Ammon's horn (tissue), 1 donor: ENCODE data around the gene SPSB1.

Experiments used
- DNase-seq: peaks from one replicate; pipeline ENCODE4 v3.0.0-alpha.2; 2016; ENCODE audit warnings: low spot score

SPSB1 gene

DNA sequence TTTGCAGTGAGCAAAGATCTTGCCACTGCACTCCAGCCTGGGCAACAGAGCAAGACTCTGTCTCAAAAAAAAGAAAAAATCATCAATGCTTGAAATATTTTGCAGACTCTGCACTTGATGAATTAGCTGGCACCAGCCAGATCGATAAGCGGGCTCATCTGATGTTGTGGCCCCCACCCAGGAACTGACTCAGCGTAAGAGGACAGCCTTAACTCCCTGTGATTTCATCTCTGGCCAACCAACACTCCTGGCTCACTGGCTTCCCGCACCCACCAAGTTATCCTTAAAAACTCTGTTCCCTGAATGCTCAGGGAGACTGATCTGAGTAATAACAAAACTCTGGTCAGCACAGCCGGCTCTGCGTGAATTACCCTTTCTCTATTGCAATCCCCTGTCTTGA is 98.9 kb downstream of the SPSB1 start:
- no peak for DNase-seq

DNA sequence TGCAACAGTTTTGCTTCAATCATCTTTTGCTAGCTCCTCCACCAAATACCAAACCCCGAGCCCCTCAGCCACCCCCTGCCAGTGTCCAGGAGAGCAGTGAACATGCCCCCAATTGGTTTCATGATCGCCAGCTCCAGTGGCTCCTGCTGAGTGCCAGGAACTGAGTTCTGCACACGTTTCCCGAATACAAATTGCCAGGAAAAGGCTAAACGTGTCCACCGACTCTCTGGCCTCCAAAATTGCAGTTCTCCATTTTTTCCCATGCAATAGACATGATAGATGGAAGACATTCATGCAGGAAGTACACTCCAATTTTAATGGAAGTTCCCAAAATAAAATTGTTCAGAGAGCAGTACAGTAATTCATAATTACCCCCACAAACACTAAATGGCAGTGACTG is 101.3 kb downstream of the SPSB1 start:
- DNase-seq, result no peak

DNA sequence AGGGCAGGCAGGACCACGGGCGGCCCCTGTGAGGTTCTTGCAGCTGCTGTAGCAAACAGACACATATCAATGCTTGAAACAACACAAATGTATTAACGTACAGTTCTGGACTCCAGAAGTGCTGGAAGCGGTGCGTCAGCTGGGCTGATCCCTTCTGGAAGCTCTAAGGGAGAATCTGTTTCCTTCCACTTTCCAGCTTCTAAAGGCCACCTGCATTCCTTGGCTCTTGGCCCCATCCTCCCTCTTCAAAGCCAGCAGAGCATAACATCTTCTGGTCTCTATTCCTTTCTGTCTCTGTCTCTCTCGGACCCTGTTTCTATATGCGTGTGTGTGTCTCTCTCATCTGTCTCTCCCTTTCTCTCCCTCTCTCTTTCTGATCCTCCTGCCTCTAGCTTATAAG is 102.3 kb downstream of the SPSB1 start:
- DNase-seq, result no peak

DNA sequence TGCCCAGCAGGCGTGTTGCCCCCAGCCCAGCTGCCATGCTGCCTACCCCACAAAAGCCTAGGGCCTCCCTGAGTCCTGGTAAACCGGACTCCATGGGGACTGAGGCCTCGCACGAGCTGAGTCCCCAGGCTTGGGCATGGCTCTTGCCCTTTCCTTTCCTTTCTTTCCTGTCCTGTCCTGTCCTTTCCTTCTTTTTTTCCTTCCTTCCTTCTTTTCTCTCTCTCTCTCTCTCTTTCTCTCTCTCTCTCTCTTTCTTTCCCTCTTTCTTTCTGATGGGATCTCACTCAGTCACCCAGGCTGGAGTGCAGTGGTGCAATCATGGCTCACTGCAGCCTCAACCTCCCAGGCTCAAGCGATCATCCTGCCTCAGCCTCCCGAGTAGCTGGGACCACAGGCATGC is 104.4 kb downstream of the SPSB1 start:
- DNase-seq, result no peak

DNA sequence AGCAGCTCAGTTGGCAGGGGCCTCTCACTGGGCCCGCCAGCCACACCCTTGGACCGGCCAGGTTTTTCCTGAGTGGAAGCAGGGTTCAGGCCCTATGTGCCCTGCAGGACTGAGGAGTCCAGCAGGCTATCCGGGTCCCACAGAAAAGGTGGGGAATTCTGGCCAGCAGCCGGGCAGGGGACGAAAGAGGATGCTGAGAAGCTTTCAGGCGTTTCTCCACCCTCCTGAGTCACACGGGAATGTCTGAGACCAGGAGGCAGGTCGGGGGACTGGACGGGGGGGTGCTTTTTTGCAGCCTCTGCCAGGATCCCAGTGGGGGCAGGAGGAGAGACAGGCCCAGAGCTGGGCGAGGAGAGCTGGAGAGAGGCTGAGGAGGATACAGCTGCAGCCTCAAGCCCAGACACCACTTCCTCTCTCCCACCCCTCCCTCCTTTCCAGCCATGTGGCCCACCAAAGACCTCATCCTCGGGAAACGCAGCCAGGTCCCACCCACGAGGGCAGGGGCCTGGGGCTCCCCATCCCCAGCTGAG is 105.4 kb downstream of the SPSB1 start:
- no peak for DNase-seq

DNA sequence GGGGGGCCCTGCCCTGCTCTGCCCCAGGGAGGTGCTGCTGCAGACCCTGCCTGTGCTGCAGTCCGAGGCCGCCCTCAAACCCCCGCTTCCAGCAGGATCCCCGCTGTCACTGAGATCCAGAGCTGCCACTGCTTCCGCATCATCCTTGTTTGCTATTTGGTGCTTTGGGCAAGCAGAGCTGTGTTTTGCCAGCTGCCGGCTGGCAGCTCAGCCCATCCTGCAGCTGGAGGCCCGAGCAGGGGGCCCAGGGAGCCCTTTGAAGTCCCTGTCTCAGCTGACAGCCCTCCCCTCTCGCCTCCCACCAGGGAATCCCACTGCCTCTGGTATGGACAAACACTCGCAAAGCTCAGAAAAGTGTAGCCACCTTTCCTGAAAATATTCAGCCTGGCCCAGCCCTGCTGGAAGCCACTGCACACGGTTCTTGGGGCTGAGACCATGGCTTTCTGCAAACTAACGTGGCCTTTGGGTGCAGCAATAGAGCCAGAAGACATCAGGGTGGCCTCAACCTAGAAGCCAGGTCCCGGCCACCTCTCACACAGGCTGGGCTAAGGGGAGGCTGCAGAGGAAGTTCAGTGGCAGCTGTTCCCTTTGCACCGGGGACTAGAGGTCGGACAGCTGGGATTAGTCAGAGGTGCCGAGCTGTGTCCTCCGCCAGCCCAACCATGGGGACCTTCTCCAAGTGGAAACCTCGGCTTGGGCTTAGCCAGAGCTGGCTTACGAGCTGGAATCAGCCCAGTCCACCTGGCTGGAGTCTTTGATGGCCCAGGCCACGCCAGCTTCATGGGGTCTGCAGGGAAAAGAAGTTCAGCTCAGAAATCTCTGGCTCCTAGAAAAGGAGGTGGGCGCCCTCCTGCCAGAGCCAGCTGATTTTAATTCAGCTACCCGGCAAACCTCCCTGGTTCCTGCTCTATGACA is 107.1 kb downstream of the SPSB1 start:
- peak; percentile 51 for DNase-seq

DNA sequence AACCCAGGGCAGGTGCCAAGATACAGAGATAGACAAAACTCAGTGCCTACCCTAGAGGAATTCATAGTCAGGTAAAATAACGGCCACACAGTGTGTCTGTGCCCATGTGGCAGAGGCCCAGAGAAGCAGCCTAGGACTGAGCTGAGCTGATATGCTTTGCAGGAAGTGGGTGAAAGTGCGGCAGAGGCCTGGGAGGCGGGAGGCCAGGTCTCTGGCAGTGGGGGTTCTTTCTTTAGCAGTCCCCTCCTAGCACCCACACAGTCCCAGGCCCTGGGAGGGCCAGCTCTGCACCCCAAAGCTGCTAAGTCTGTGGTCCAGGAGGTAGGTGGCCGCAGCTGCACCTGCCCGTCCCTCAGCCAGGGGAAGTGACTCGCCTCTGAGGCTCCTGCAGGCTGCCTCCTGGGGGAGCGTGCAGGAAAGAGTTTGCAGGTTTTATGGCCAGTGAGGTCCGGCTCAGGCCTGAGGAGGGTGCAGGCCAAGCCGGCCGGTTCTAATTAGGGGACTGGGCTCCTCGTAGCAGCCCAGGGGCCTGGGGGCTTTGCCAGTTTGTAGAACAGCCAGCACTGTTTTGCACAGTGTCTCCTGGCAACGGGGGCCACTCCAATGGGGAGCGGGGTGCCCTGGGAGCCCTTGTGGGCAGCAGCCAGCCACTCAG is 107.9 kb downstream of the SPSB1 start:
- no peak for DNase-seq

DNA sequence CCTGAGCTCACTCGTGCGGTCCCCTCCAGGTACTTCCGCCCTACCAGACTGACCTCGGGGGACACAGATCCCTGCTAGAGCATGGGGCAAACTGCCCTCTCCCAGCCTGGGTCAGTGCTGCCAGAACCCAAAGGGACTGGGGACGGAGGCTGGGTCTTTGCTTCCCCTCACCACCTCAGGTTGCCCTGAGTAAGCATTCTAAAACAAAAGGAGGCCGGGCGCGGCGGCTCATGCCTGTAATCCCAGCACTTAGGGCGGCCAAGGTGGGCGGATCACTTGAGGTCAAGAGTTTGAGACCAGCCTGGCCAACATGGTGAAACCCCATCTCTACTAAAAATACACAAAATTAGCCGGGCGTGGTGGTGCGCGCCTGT is 108.4 kb downstream of the SPSB1 start:
- no peak for DNase-seq

DNA sequence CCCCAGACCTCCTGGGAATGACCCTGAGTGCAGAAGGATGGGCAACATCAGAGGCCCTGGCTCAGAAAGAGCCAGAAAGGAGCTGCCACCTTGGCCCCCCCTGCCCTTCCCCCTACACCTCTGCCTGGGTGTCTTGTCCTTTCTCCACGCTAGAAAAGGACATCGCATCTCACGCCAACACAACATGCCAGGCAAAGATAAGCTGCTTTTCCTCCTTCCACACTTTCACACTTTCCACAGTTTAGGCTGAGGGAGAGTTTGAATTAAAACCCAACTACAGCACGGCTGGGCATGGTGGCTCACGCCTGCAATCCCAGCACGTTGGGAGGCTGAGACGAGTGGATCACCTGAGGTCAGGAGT is 109.5 kb downstream of the SPSB1 start:
- DNase-seq, result no peak

DNA sequence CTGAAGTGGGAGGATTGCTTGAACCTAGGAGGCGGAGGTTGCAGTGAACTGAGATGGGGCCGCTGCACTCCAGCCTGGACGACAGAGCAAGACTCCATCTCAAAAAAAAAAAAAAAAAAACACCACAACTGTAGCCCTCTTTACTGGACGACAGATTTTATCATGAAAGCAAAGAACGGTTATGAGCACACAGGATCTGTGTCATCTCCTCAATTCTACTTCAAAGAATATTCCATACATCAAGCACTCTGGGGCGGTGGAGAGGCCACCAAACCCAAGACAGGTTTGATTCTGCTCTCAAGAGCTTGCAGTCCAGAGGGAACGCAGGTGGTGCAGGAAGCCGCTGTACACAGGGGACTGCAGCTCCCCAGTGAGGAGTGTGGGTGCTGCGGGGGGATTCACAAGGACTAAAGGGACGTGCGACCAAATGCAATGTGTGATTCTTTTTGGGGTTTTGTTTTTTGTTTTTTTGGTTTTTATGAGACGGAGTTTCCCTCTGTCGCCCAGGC is 110.1 kb downstream of the SPSB1 start:
- no peak for DNase-seq

DNA sequence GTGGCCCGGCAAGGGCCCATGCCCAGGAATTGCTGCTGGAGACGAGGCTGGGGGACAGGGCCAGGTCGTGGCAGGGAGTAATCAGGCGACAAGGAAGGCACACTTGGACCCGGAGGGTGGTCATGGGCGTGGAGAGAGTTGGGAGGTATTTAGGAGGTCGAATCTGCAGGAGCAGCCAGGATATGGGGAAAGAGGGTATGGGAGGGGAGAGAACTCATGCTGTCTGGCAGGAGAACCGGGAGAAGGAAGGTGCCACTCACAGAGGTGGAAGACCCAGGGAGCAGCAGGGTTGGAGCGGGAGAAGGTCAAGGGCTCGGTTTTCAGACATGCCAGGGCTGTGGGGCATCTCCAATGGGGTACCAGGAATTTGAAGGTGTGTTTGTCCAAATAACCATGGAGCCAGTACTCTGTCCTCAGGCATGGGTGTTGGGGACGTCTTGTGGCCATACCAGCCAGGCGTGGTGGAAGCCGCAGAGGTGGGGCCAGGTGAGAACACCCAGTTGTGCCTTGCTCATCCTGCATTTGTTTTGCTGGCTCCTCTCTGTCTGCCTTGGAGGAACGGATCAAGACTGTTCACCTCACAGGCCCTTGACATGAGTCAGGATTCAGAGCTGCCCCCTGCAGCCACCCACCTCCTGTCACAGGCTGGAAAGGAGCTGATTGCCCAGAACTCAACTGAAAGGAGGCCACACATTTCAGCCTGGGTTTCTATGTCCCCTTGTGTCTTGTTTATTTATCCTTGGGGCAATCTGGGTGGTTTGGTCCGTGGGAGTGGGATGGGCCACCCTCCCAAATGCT is 111.6 kb downstream of the SPSB1 start:
- DNase-seq, result no peak

DNA sequence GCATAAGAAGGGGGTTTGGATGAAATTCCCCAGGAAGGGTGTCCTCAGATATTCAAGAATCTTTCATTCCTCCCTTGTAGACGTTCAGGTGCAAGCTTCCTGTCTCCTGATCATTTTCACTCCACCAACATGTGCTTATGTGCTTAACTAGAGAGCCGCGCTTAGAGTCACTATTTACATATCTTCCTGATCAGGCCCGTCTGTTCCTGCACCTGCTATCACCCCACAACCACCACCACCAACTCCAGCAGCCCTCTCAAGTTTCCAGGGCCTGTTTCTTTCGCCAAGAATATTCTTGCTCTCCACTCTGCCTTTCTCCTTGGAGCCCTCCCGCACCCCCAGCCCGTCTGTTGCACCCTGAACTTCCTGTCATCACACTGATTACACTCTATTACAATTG is 113.4 kb downstream of the SPSB1 start:
- DNase-seq, result no peak

DNA sequence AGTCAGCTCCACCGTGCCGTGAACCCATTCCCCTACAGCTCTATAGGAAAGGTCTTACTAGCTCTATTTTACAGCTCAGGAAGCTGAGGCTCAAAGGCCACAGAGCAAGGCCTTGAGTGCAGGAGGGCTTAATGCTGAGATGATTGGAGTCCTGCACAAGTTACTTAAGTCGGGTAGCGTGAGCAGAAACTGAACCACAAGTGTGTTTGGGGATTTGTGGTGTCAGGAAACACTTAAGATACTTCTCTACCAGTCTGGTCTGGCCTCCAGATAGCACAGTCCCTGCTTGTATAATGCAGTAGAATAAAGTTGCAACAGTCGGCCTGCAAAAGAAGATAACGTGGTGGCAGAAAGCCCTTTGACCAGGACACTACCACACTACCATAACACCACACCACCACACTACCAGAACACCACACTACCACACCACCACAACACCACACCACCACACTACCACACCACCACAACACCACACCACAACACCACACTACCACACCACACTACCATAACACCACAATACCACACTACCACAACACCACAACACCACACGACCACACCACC is 118.1 kb downstream of the SPSB1 start:
- DNase-seq, result no peak

DNA sequence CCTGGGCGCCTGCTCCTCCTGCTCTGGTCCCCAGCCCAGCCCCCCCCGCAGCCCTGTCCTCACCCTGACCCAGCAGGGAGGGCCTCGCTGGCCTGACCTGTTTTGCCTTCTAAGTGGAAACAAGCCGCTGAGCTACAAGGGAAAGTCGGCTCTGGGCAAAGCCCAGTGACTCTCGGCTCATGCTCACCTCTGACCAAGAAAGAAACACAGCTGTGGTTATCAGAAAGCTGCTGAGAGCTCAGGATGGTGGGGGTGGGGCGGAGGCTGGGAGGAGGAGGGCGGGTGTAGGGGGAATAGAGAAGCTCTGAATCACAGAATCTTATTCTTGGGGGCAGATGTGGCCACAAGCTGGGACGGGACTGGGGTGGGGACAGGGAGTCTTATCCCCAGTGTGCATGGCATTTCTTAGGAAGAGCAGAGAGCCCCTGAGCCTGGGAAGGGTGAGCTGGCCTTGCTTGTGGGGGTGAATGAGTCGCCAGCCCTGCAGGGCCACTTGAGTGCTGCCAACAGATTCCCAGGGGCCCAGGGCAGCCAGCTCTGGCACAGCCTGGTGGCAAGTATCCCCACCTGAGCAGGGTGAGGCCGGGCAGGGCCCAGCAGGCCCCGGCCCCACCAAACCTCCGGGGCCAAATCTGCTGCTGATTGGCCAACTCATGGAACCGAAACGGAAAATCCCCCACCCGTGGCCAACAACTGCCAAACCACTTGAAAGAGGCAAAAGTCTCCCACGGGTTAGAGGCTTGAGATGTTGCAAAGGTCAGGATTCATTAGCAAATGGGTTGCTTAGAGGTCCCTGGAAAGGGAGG is 120.6 kb downstream of the SPSB1 start:
- DNase-seq, result no peak

DNA sequence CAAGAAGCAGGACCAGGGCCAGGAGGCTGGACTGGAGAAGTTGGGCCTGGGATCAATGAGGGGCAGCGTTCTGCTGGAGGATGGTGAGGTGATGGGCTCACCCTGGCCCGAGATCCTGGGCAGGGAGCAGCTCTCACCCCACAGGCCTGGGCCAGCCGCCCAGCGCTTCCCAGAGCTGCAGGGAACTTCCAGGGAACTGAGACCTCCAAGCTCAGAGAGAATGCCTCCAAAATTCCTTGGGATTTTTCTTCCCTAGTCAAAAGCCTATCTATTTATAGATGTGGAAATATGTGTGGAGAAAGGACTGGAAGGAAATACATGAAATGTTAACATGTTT is 121.2 kb downstream of the SPSB1 start:
- DNase-seq, result no peak

DNA sequence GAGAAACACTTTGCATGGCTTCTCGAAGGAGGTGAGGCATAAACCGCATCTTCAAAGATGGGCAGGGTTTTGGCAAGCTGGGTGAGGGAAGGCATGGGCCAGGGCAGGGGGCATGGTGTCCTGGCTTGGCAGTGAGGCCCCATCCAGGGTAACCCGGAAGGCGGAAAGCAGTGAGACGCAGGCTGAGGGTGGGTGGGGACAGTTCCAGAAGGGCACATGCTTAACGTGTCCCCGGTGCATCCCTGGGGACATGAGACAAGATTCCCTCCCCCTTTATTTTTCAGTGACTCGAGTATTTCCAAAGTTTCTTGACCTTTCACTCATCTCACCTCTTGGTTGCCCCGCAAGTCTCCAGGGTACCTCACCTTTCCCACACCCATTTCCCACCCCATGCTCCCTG is 123.8 kb downstream of the SPSB1 start:
- no peak for DNase-seq

DNA sequence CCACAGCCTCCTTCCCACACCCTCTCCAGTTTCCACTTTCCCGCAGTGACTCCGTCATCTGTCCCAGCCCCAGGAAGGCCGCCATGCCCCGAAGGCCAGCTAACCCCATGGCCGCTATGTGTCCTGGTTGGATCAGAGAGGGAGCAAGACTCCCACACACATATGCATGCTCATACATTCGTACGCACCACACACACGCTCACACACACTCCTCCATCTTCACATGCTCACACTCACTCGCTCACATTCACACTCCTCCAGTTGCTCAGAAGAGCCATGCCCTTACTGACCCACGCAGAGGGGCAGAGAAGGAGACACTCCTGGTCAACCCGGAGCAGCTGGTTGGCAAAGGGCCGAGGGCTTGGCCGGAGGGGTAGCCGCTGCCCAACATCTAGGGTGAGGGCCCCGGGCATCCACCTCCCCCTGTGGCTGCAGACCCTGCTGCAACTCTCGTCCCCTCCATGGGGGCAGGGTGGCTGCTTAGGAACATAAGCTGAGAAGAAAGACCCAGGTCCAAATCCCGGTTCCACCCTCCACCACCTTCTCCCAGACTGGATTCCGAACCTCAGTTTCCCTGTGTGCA is 124.3 kb downstream of the SPSB1 start:
- no peak for DNase-seq

DNA sequence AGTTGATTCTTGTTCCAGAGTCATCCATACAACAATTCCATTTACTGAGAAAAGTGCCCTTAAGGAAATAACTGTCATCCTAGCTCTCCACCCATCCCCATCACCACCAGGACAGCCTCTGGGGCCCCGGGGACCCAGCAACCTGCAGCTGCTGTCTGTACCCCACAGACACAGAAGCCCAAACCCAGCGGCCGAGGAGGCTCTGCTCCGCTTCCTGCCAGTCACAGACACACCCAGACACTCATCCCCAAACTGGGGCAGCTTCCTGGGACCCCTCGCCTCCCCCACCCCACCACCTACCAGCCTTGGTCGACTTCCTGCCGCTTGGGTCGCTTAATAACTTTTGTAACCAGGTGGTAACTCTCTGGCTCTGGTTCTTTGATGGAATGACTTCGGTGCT is 125.0 kb downstream of the SPSB1 start:
- DNase-seq, result no peak

DNA sequence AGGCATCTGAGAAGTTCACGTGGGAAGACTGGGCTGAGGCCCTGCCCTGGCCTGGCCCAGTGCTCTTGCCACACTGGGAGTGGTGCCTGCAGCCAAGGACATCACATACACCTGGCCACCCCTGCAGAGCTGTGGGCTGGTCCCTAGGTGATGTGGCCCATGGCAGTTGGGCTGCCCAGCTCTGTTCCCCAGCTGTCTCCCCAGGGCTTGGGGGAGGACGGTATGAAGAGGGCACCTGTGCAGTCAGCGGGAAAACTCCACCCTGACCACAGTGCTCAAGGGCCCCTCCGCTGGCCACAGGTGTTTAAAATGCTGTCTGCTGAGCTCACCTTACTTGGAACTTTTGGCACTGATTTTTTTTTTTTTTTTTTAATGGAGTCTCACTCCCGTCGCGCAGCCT is 126.2 kb downstream of the SPSB1 start:
- no peak for DNase-seq
